GM18520 (cell line): ENCODE measurements around the gene GPER1.
A peak's percentile ranks its signal among the peaks of the same experiment; 100 is the strongest.

Experiments used
- ATAC-seq: cut with Tn5 transposase; IDR thresholded peaks from one replicate; pipeline ENCODE4 v1.9.1; 2021; ENCODE audit not compliant: unreplicated experiment

Gene GPER1

DNA sequence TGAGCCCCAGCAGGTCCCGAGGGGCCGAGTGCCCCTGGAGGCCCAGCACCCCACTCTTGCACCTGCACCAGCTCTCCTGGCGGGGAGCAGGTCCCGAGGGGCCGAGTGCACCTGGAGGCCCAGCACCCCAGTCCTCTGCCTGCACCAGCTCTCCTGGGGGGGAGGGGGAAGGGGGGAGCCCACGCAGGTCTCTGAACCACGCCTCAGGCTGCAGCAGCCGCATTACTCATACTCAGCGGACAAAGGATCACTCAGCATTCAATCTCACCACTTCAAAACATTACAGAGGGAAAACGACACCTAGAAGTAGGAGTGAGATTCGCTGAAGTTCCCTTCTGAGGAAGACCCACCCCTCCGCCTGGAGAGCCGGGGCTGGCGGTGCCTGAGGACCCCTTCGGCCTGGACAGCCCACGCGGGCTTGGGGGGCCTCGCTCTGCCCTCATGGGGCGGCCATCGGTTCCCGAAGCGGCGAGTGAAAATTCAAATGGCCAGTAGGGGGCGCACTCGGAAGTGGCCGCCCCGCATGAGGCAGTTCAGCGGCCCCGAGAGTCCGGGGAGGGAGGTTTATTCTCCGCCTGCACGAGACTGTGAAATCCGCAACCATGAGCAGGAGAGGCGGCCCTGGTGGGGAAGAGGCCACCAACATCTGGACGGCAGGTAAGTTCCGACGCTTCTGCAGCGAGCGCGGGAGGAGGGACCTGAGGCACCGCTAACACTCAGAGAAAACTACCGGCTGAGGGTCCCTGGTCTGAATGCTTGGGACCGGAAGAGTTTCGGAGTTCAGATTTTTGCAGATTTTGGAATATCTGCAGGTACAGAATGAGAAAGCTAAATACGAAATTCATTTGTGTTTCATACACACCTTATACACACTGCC is 1.1 kb upstream of the GPER1 start:
- ATAC-seq: peak; percentile 49

DNA sequence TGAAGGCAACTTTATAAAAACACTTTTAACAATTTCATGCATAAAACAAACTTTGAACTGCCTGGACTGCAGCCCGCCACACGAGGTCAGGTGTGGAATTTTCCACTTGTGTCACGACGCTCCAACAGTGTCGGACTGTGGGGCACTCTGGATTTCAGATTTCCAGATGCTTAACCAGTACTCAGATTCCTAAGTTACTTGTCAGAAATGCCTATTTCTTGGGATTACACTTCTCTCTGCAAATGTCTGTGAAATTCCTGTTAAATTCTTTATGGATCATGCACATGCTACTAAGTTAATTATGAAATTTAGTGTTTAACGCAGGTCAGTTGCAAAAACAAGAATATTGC is 473 bp upstream of the GPER1 start:
- no peak for ATAC-seq

- no peak for ATAC-seq
Observed at GRCh38 chr7:1090236-1090635, 2.3 kb downstream of the GPER1 start.

GRCh38 chr7:1090686-1091643 is 3.1 kb downstream of the GPER1 start:
- no peak for ATAC-seq

DNA sequence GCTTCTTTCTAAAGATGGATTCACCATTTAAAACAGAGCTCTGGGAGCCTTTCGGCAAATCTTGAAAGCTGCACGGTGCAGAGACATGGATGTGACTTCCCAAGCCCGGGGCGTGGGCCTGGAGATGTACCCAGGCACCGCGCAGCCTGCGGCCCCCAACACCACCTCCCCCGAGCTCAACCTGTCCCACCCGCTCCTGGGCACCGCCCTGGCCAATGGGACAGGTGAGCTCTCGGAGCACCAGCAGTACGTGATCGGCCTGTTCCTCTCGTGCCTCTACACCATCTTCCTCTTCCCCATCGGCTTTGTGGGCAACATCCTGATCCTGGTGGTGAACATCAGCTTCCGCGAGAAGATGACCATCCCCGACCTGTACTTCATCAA is 3.7 kb downstream of the GPER1 start:
- no peak for ATAC-seq

- no peak for ATAC-seq
Observed at GRCh38 chr7:1092161-1092632, 4.3 kb downstream of the GPER1 start.

DNA sequence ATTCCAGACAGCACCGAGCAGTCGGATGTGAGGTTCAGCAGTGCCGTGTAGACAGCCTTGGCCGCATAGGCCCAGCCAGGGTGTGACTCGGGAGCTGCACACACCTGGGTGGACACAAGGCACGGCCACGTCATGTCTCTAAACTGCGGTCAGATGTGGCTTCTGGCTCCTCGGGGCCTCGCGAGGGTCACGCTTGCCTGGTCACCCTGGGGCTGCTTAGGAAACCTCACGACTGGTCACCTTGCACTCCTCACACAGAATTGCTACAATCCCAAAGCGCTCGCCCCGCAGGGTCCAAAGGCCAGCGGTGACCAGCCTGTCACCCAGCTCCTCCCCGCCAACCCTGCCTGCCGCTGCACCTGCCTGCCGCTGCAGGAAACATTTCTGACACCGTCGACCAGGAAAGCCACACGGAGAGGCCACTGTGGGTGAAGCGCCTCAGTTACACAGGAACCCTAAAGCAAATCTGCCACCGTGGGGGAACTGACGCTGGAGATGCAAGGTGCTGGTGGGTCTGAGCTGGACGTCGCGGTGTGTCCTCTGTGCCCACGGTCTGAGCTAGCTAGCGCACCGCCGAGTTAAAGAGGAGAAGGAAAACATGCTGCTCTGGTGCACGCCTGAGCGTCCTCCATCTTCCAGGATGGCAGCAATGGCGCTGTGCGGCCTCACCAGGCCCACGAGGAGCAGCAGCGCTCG is 5.0 kb downstream of the GPER1 start:
- no peak for ATAC-seq

DNA sequence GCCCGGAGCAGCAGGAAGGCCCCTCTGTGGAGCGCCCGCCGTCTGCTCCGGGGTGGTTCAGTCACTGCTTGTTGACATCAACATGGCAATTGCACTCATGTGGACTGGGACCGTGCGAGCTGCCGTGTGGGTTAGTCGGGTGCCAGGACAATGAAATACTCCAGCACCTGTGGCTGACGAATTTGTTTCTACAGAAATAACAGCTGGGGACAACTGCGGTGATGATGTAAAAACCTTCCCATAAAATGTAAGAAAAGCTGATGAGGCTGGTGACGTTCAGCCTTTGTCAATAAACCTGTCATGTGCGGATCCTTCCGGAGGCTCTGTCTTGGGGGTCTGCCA is 5.6 kb downstream of the GPER1 start:
- ATAC-seq: no peak

DNA sequence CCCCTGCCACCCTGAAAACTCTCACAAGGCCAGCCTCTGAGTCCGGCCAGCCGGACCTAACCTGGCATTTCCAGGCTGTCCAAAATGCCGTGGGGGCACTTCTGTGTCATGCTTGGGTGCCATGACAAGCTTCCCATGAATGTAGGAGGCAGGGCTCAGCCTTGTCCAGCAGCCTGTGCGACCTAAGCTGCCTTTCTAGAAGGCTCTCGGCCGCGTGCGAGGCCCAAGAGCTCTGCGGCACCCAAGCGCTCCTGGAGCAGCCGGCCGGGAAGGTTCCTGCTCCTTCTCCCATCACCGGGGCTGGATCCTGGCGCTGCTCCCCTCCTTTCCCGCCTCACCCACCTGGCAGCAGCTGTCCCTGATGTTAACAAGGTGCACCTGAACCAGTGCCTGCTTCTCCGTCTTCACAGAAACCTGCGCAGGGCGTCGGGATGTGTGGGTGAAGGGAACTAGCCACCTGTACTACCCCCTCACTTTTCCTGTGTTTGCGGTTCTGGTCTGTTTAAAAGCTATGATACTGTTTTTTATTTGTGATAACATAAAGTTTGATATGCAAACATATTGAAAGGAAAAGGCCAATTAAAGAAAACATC is 6.1 kb downstream of the GPER1 start:
- no peak for ATAC-seq

DNA sequence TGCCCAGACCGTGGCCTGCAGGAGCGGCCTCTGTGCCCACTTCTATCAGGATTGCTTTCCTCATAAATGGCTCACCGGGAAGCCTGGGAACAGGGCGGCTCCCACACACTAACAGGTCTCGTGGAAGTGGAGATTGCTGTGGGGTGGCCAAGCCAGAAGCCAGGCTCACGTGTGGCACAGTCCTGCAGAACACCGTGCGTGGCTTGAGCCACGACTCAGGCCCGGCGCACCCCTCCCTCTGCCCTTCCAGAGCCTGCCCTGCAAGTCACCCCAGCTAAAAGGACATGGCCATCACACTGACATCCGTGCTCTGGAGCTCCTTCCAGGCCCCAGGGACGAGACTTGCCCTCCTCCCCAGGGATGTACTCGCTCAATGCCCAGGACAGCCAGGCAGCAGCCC is 7.0 kb downstream of the GPER1 start:
- ATAC-seq: no peak

DNA sequence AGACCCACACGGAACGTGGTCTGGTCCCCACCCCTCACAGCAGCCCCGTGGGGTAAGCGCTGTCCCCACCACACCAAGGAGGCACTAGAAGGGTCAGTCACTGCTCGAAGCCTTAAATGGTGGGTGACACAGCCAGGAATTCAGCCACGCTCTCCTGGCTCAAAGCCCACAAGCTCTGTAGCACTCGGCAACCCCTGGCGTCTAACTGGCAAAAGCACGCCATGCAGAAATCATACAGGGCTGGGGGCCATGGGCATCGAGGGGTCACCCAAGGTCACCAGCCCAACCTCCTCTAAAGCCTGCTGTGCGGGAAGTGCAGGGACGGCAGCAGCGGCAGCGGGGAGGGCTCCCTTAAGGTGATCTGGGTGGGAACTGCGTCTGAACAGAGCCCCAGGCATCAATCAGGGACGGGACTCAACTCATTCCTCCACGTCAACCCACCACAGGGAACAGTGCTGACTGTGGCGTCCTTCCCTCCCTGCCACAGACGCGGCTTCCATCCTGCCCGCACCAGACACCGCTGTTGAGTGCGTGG is 7.8 kb downstream of the GPER1 start:
- no peak for ATAC-seq

DNA sequence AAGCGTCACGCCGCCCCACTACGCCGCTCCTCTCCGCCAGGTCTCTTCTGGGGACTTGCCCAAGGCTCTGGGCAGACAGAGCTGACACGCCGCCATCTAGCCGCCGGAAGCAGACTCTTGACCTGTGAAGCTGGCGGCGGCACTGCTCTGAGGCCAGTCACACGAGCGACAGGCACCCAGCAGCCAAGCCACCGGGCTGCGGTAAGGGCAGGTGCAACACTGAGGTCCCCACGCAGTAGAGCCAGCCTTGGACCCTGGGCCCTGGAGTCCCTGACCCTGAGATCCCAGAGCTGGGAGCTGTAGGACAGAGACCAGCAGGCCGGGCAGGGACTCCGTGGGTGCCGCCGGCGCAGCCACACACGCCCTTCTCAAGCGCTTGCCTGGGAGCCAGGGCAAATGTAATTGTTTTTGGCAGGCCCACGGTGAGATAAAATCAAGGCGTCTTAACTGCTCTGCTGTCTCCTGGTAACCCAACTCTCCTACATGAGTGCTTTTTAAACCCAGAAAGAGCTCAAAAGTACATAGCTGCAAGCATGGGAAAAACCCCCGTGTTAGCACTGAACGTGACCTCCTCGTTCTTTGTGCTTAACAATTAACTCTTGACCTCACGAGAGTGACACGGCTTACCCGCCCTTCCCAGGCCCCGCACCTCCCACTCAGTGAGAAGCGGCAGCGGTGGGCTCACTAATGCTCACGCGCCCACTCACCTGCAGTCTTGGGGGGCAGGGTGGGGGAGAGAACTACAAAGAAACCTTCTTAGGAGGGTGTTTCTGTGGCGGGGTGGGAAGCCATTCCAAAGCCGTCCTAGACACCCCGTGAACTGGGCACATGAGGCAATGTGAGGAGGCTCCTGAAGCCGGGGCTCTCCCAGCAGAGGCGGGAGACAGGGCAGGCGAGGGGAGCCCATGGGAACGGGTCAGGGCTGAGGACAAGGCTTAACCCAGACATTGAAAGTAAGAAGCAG is 8.5 kb downstream of the GPER1 start:
- ATAC-seq: no peak

DNA sequence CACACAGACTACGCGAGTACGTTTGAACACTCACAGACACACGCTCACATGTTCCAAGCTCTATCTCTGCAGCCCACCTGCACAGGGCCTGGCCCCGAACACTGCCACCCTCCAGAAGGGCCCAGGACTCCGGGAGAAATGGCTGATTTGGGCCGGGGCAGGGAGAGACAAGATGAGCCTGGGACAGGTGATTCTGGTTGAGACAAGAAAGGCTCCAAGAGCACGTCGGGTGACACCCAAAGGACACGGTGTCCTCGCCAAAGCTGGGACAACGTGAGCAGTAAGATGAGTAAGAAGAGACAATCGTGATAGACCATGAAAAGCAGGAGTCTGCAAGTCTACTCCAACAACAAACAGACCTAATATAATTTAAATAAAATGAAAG is 9.2 kb downstream of the GPER1 start:
- no peak for ATAC-seq

DNA sequence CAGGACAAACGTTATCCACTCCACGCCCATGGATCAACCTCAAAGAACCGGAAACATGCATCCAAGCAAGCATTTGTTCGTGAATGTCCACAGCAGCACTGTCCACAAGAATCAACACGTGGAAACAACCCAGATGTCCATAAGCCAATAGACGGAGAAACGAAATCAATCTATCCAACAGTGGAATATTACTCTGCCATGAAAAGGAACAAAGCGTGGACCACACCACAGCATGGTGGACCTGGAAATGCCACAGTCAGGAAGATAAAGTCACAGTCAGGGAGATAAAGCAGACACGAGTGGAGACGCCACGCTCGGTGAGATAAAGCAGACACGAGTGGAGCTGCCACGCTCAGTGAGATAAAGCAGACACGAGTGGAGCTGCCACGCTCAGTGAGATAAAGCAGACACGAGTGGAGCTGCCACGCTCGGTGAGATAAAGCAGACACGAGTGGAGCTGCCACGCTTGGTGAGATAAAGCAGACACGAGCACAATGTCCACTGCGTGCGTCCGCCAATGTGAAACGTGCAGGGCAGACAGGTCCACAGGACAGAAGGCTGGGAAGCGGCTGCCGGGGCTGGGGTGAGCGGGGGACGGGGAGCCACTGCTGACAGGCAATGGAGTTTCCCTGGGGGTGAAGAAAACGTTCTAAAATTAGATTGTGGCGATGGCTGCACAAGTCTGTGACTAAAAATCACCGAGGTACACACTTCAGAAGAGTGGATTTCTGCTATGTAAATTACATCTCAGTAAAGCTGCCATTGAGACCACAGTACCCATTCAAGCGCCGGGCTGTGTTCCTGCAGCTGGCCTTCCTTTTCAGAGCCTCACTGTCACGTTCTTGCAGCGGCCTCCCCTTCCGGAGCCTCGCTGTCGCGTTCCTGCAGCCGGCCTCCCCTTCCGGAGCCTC is 10.6 kb downstream of the GPER1 start:
- ATAC-seq: no peak

DNA sequence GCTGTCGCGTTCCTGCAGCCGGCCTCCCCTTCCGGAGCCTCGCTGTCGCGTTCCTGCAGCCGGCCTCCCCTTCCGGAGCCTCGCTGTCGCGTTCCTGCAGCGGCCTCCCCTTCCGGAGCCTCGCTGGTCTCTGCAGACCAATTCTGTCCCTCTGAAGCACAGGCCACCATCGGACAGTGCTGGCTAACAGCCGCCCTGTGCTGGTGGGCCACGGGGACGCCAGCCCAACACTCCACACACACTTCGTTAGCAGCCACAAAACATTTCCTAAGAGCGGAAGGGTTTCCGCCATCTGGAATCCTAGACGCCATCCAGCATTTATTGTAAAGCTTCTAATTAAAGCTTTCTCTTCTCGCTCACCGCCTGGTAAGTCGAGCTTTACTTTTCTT is 11.2 kb downstream of the GPER1 start:
- no peak for ATAC-seq

- ATAC-seq: no peak
Observed at GRCh38 chr7:1099637-1100036, 11.7 kb downstream of the GPER1 start.

DNA sequence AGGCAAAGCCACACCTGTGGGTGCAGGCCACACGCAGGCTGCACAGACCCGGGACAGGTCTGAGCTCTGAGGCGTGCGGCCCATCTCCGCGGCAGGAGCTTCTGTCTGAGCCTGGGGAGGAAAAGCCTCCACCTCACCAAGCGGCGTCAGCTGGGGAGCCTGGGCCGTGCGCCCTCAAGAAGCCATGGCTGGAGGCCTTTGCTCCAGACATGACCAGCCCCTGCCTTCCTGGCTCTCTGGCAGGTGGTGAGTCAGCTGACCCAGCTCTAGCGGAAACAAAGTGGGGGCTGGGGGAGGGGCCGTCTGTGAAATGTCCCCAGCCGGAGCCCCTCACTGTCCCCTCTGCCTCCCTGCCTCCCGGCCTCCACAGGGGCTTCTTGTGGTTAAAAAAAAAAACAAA is 12.5 kb downstream of the GPER1 start:
- no peak for ATAC-seq

GRCh38 chr7:1100834-1101562 is 13.1 kb downstream of the GPER1 start:
- ATAC-seq: no peak
